ENCODE data around the gene SPDYE2B.
"Not testable (repeated sequence)": the region's sequence is repeated elsewhere in the genome, so short reads cannot be mapped to it uniquely, and the experiment has no call there.

Gene SPDYE2B

GRCh38 chr7:102618122-102618521, 32.0 kb upstream of the SPDYE2B start:
- H3K27me3 ChIP-seq; H3K4me3 ChIP-seq; H3K36me3 ChIP-seq; H3K27ac ChIP-seq; H3K9me3 ChIP-seq; intact Hi-C loops (cut with DNase I; ENCODE audit: low total_unique reads); H3K4me1 ChIP-seq: not testable (repeated sequence)
- peak in 1 of 2 donors; percentile 3 for DNase-seq

- H3K27ac ChIP-seq; H3K36me3 ChIP-seq; H3K4me3 ChIP-seq; DNase-seq; H3K4me1 ChIP-seq; intact Hi-C loops (cut with DNase I; ENCODE audit: low total_unique reads); H3K9me3 ChIP-seq; H3K27me3 ChIP-seq: not testable (repeated sequence)
Observed at GRCh38 chr7:102627271-102627904, 22.7 kb upstream of the SPDYE2B start.

- H3K36me3 ChIP-seq; intact Hi-C loops (cut with DNase I; ENCODE audit: low total_unique reads); H3K4me3 ChIP-seq; H3K9me3 ChIP-seq; H3K27me3 ChIP-seq; H3K4me1 ChIP-seq; H3K27ac ChIP-seq: not testable (repeated sequence)
- DNase-seq, result peak in 1 of 2 donors; percentile 3
Observed at GRCh38 chr7:102630622-102631021, 19.5 kb upstream of the SPDYE2B start.

- H3K27ac ChIP-seq; H3K27me3 ChIP-seq; H3K9me3 ChIP-seq; H3K36me3 ChIP-seq; H3K4me3 ChIP-seq; H3K4me1 ChIP-seq; intact Hi-C loops (cut with DNase I; ENCODE audit: low total_unique reads): not testable (repeated sequence)
- peak in 1 of 2 donors; percentile 6 for DNase-seq
Observed at GRCh38 chr7:102634299-102634698, 15.8 kb upstream of the SPDYE2B start.

GRCh38 chr7:102635354-102635753, 14.8 kb upstream of the SPDYE2B start:
- H3K4me1 ChIP-seq; H3K27me3 ChIP-seq; intact Hi-C loops (cut with DNase I; ENCODE audit: low total_unique reads); H3K27ac ChIP-seq; H3K9me3 ChIP-seq; DNase-seq; H3K4me3 ChIP-seq; H3K36me3 ChIP-seq: not testable (repeated sequence)

GRCh38 chr7:102636956-102637355, 13.2 kb upstream of the SPDYE2B start:
- intact Hi-C loops (cut with DNase I; ENCODE audit: low total_unique reads); H3K27me3 ChIP-seq; H3K27ac ChIP-seq; H3K9me3 ChIP-seq; H3K4me3 ChIP-seq; H3K36me3 ChIP-seq; H3K4me1 ChIP-seq: not testable (repeated sequence)
- DNase-seq, result peak in 1 of 2 donors; percentile 1

- H3K27ac ChIP-seq; H3K36me3 ChIP-seq; H3K4me1 ChIP-seq; H3K9me3 ChIP-seq; H3K27me3 ChIP-seq; intact Hi-C loops (cut with DNase I; ENCODE audit: low total_unique reads); H3K4me3 ChIP-seq: not testable (repeated sequence)
- DNase-seq, result peak; percentile 15 to 59
Observed at GRCh38 chr7:102638848-102639247, 11.3 kb upstream of the SPDYE2B start.

GRCh38 chr7:102642691-102643090, 7.4 kb upstream of the SPDYE2B start, which contains the start of gene UPK3BL1:
TSS of gene UPK3BL1 (minus strand) at chr7:102642791. CDS start at chr7:102642741, 50 bp downstream.
- intact Hi-C loops (cut with DNase I; ENCODE audit: low total_unique reads); DNase-seq; H3K36me3 ChIP-seq; H3K27ac ChIP-seq; H3K27me3 ChIP-seq; H3K9me3 ChIP-seq; H3K4me1 ChIP-seq; H3K4me3 ChIP-seq: not testable (repeated sequence)

GRCh38 chr7:102643404-102643803, 6.7 kb upstream of the SPDYE2B start:
- H3K27ac ChIP-seq; H3K4me1 ChIP-seq; DNase-seq; intact Hi-C loops (cut with DNase I; ENCODE audit: low total_unique reads); H3K36me3 ChIP-seq; H3K9me3 ChIP-seq; H3K27me3 ChIP-seq; H3K4me3 ChIP-seq: not testable (repeated sequence)

GRCh38 chr7:102647813-102648212, 2.3 kb upstream of the SPDYE2B start:
- H3K27me3 ChIP-seq; H3K36me3 ChIP-seq; H3K4me1 ChIP-seq; H3K9me3 ChIP-seq; intact Hi-C loops (cut with DNase I; ENCODE audit: low total_unique reads); H3K27ac ChIP-seq; H3K4me3 ChIP-seq: not testable (repeated sequence)
- peak in 1 of 2 donors; percentile 16 for DNase-seq

- DNase-seq, H3K4me3 ChIP-seq: not testable (repeated sequence)
Observed at GRCh38 chr7:102664765-102665164, 14.6 kb downstream of the SPDYE2B start.

GRCh38 chr7:102666850-102667249, 16.7 kb downstream of the SPDYE2B start:
- intact Hi-C loops (cut with DNase I; ENCODE audit: low total_unique reads); H3K36me3 ChIP-seq; H3K4me3 ChIP-seq; DNase-seq; H3K9me3 ChIP-seq; H3K27me3 ChIP-seq; H3K4me1 ChIP-seq; H3K27ac ChIP-seq: not testable (repeated sequence)

More at GRCh38 chr7:102664765-102665164, 14.6 kb downstream of the SPDYE2B start:
- H3K27me3 ChIP-seq; H3K27ac ChIP-seq; intact Hi-C loops (cut with DNase I; ENCODE audit: low total_unique reads); H3K9me3 ChIP-seq; H3K36me3 ChIP-seq; H3K4me1 ChIP-seq: not testable (repeated sequence)

GRCh38 chr7:102667523-102667922, 17.4 kb downstream of the SPDYE2B start:
- H3K9me3 ChIP-seq; H3K27ac ChIP-seq; H3K4me3 ChIP-seq; H3K36me3 ChIP-seq; H3K4me1 ChIP-seq; H3K27me3 ChIP-seq; intact Hi-C loops (cut with DNase I; ENCODE audit: low total_unique reads): not testable (repeated sequence)
- DNase-seq, result peak in 1 of 2 donors; percentile 29

GRCh38 chr7:102671166-102671955, 21.2 kb downstream of the SPDYE2B start, which contains the start of gene POLR2J2:
TSS of gene POLR2J2 (minus strand) at chr7:102671663. CDS start at chr7:102671601, 62 bp downstream.
- H3K36me3 ChIP-seq; intact Hi-C loops (cut with DNase I; ENCODE audit: low total_unique reads); H3K9me3 ChIP-seq; H3K4me1 ChIP-seq; H3K27me3 ChIP-seq; H3K27ac ChIP-seq: not testable (repeated sequence)
- peak within 1 kb of the TSS; percentile 47 to 54 for H3K4me3 ChIP-seq
- DNase-seq, result peak in 1 of 2 donors; percentile 58
